ENCODE data around the gene IQCB1. TPM values are rescaled to one million over a fixed set of nuclear protein-coding genes. Genes with fewer than 3 reads are reported as not detected.
"Not testable (repeated sequence)": the region's sequence is repeated elsewhere in the genome, so short reads cannot be mapped to it uniquely, and the experiment has no call there.

Gene IQCB1
- total RNA-seq, 1 experiment from 2014 or later = 6.1 TPM

DNA sequence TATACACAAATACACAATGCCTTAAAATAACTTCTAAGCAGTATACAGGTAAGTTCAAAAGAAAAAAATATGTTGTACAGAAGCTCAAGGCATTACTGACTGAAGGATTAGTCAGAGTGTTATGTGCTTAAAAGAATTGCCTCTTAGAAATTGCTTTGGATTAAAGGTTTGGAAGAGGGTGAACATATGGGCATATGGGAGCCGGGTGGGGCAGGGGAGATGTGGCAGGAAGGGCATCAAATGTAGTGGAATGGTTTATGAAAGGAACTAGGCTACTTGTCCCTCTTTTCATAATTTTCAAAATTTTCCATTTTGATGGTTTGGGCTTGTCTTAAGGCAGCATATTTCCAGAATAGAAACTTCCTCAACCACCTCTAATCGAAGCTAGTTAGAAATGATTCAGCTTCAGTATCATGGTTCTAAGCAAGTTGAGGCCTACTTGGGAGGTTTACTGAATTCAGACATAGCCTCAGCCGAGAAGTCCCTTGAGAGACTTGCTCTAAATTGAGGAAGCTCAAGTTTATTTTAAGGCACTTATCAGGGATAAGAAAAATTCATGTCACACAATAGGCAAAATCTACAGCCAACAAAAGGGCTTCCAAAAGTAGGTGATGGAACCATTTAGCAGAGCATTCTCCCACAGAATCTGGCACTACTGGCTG, 75.2 kb downstream of the IQCB1 start:
- Histone ChIP-seq H3K36me3 (no peaks in the 10 kb centered on the region), H3K9me3 (no peaks in the 10 kb centered on the region), H3K4me3 (no peak overlapping the region), H3K27me3 (peaks cover 6% of the 10 kb centered on the region)
- no peak for DNase-seq

GRCh38 chr3:121758727-121759450, 76.0 kb downstream of the IQCB1 start:
- DNase-seq = no peak
- H3K4me3 ChIP-seq = no peak overlapping the region

GRCh38 chr3:121757812-121758545, 76.9 kb downstream of the IQCB1 start:
- Histone ChIP-seq H3K4me3 (no peak overlapping the region), H3K36me3 (no peaks in the 10 kb centered on the region), H3K9me3 (no peaks in the 10 kb centered on the region), H3K27me3 (peaks cover 6% of the 10 kb centered on the region; the same call in 1 of the 2 replicates)
- no peak for DNase-seq

More at GRCh38 chr3:121758727-121759450, 76.0 kb downstream of the IQCB1 start:
- no peaks in the 10 kb centered on the region for H3K36me3 ChIP-seq
- no peaks in the 10 kb centered on the region for H3K9me3 ChIP-seq
- peaks cover 6% of the 10 kb centered on the region for H3K27me3 ChIP-seq

- Histone ChIP-seq H3K4me3 (no peak overlapping the region), H3K36me3 (no peaks in the 10 kb centered on the region), H3K27me3 (0 out of 2 replicates have a peak, but pooled peaks cover 3% of the 10 kb centered on the region), H3K9me3 (no peaks in the 10 kb centered on the region)
- DNase-seq = no peak
These were observed 77.6 kb downstream of the IQCB1 start for GRCh38 chr3:121757087-121757811.

DNA sequence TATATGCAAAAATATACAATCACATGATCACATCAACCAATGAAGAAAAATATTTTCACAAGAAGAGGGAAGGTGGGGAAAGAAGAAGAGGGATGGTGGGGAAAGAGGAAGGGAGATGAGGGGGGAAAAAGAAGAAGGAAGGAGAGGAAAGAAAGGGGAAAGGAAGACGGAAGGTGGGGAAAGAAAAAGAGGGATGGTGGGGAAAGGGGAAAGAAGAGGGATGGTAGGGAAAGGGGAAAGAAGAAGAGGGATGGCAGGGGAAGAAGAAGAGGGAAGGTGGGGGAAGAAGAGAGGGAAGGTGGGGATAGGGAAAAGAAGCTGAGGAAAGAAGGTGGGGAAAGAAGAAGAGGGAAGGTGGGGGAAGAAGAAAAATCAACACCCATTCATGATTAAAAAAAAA, 82.1 kb downstream of the IQCB1 start:
- H3K27me3 ChIP-seq = 0 out of 2 replicates have a peak, but pooled peaks cover 3% of the 10 kb centered on the region
- no peak for DNase-seq
- no peaks in the 10 kb centered on the region; the same call in 1 of the 2 replicates for H3K36me3 ChIP-seq

DNA sequence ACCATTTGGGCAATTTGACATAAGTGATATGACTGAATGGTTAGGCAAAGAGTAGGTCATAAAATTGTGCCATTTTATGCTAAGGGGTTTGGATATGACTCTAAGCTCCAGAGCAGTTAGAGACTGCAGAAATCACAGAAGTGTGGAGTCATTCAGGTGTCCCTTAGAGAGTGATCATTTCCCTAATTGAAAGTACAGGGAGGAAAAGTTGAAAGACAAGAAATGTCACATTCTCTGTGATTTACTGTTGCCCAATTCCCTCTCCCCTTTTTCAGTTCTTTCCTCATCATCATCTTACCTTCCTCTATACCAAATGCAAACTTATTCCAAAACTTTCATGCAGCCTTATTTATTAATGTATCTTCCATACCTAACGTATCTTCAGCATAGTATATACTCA, 82.6 kb downstream of the IQCB1 start:
- Histone ChIP-seq H3K9me3 (no peaks in the 10 kb centered on the region), H3K4me3 (no peak overlapping the region), H3K36me3 (no peaks in the 10 kb centered on the region; the same call in 1 of the 2 replicates), H3K27me3 (0 out of 2 replicates have a peak, but pooled peaks cover 3% of the 10 kb centered on the region)
- DNase-seq = no peak

More for the DNA sequence above, 82.1 kb downstream of the IQCB1 start:
- no peaks in the 10 kb centered on the region for H3K9me3 ChIP-seq
- H3K4me3 ChIP-seq = no peak overlapping the region

DNA sequence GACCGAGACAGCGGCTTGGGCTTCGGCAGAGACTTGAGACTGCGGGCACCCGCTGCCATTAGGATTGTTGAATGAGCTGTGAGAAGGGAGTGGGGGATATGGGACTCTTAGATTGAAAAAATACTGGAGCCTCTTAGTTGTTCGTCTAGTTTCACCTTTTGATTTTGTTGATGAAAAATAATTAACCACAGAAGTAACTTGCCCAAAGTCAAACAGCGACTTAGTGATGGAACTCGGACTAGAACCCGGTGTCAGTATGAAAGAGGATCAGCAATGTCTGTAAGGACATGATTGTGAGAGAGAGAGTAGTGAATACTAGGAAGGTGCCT, 84.8 kb downstream of the IQCB1 start:
- no peaks in the 10 kb centered on the region for H3K27me3 ChIP-seq
- H3K4me3 ChIP-seq = peak overlapping the region; percentile 90
- DNase-seq = no peak
- H3K36me3 ChIP-seq = peaks cover 5% of the 10 kb centered on the region
- no peaks in the 10 kb centered on the region for H3K9me3 ChIP-seq

- H3K9me3 ChIP-seq = no peaks in the 10 kb centered on the region
- no peaks in the 10 kb centered on the region for H3K27me3 ChIP-seq
- DNase-seq = peak; percentile 96
- H3K4me3 ChIP-seq = peak within 1 kb of the TSS; percentile 90
- peaks cover 5% of the 10 kb centered on the region for H3K36me3 ChIP-seq
These were observed 85.4 kb downstream of the IQCB1 start, which contains the start of gene GOLGB1 for GRCh38 chr3:121749276-121750086. GOLGB1 (minus strand) TSS chr3:121749741; CDS start chr3:121730971, 18,770 bp downstream.

GRCh38 chr3:121748680-121749275, 86.1 kb downstream of the IQCB1 start:
- DNase-seq = no peak
- Histone ChIP-seq H3K9me3 (no peaks in the 10 kb centered on the region), H3K36me3 (peaks cover 5% of the 10 kb centered on the region), H3K4me3 (peak overlapping the region; percentile 90), H3K27me3 (no peaks in the 10 kb centered on the region)

DNA sequence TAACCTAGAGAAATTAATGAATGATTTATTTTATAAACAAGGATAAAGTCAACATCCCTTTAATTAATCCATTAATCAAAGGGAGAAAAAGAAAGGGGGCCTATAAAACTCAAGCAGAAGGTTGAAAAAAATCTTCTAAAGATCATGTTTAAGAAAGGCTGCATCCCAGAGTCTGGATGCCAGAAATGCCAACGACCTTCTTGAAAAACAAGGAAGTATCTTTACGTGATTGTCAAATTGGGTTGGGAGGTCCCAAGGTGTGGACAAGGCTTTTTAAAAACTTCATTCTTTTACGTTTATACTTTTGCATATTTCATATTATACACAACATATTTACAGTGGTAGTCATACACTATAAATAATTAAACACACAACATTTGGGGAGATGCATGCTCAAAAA, 86.9 kb downstream of the IQCB1 start:
- DNase-seq = no peak
- Histone ChIP-seq H3K36me3 (peaks cover 9% of the 10 kb centered on the region), H3K4me3 (peak overlapping the region; percentile 90), H3K9me3 (peaks cover under 1% of the 10 kb centered on the region; the same call in 1 of the 2 replicates), H3K27me3 (no peaks in the 10 kb centered on the region)

DNA sequence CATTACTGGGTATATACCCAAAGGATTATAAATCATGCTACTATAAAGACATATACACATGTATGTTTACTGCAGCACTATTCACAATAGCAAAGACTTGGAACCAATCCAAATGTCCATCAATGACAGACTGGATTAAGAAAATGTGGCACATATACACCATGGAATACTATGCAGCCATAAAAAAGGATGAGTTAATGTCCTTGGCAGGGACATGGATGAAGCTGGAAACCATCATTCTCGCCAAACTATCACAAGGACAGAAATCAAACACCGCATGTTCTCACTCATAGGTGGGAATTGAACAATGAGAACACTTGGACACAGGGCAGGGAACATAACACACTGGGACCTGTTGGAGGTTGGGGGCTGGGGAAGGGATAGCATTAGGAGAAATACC, 91.8 kb downstream of the IQCB1 start:
- not testable (repeated sequence) for DNase-seq, H3K27me3 ChIP-seq, H3K4me3 ChIP-seq, H3K9me3 ChIP-seq
- H3K36me3 ChIP-seq = peaks cover 15% of the 10 kb centered on the region

GRCh38 chr3:121740896-121741295, 94.0 kb downstream of the IQCB1 start:
- Histone ChIP-seq H3K9me3 (peaks cover 4% of the 10 kb centered on the region), H3K36me3 (peaks cover 13% of the 10 kb centered on the region), H3K27me3 (no peaks in the 10 kb centered on the region), H3K4me3 (no peak overlapping the region)
- DNase-seq = no peak

DNA sequence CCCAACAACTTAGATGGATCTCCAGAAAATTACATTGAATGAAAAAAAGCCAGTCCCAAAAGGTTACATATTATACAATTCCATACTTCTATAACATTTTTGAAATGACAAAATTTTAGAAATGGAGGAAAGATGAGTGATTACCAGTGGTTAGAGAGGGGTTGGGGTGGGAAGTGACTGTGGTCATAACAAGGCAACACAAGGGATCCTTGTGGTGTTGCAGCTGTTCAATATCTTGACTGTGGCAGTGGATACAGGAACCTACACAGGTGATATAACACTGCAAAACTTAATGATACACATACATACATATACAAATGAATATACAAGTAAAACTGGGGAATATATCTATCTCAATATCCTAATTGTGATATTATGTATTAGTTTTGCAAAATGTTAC, 95.0 kb downstream of the IQCB1 start:
- peaks cover 10% of the 10 kb centered on the region for H3K36me3 ChIP-seq
- no peak overlapping the region for H3K4me3 ChIP-seq
- DNase-seq = no peak
- peaks cover 4% of the 10 kb centered on the region for H3K9me3 ChIP-seq
- H3K27me3 ChIP-seq = no peaks in the 10 kb centered on the region

DNA sequence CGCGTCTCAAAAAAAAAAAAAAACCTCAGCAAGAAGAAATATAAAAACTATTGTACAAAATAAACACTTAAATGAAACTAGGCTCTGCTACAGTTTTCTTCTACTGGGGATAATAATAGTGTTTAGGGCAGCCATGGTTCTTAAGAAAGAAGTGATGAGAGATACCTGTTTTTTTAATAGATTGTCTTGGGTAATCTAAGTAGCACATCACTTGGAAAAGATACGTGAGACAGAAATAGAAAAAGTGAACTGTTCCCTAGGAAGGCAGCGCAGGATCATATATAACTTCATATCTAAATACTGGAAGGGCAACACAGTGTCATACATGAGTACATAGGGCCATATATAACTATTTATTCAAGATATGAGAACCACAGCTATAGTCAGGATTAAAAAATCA, 97.2 kb downstream of the IQCB1 start:
- Histone ChIP-seq H3K36me3 (peaks cover 3% of the 10 kb centered on the region), H3K27me3 (no peaks in the 10 kb centered on the region), H3K9me3 (peaks cover under 1% of the 10 kb centered on the region), H3K4me3 (no peak overlapping the region)
- DNase-seq = no peak

- Histone ChIP-seq H3K4me3 (no peak overlapping the region), H3K9me3 (no peaks in the 10 kb centered on the region), H3K27me3 (no peaks in the 10 kb centered on the region), H3K36me3 (no peaks in the 10 kb centered on the region)
- DNase-seq = no peak
These were observed 98.7 kb downstream of the IQCB1 start for GRCh38 chr3:121736112-121736511.
